ENCODE measurements around the gene IL10. TPM values are rescaled to one million over a fixed set of nuclear protein-coding genes. Genes with fewer than 3 reads are reported as not detected.
A peak's percentile ranks its signal among the peaks of the same experiment; 100 is the strongest.

Gene IL10
- total RNA-seq, 4 donors from 2014 or later = 0.26 to 0.61 (median 0.34) TPM

DNA sequence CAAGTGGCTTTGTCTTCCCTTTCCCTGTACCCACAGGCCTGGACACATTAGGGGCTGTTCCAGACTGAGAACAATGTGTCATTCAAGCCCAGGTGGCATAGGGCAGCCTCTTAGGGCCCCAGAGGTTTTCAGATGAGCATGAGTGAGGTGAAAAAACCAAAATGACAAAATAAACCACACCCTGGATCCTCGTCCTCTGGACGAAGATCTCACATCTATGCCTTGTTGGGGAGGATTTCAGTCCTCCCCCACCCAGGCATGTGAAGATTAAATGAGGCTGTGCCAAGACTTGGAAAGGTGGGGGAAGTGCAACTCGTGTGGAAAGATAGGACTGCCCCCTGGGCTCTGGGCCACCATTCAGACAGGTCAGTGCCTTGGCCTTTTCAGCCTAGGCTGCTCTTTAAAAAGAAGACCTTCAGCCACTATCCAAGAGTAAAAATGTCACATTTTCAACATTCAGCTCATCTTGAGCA is 34.5 kb downstream of the IL10 start:
- DNase-seq = no peak
- H3K4me3 ChIP-seq = no peak overlapping the region
- no peaks in the 10 kb centered on the region for H3K27me3 ChIP-seq
- H3K4me1 ChIP-seq = peaks cover 16 to 20% of the 10 kb centered on the region in 2 donors
- TF ChIP-seq, protein P1, sequence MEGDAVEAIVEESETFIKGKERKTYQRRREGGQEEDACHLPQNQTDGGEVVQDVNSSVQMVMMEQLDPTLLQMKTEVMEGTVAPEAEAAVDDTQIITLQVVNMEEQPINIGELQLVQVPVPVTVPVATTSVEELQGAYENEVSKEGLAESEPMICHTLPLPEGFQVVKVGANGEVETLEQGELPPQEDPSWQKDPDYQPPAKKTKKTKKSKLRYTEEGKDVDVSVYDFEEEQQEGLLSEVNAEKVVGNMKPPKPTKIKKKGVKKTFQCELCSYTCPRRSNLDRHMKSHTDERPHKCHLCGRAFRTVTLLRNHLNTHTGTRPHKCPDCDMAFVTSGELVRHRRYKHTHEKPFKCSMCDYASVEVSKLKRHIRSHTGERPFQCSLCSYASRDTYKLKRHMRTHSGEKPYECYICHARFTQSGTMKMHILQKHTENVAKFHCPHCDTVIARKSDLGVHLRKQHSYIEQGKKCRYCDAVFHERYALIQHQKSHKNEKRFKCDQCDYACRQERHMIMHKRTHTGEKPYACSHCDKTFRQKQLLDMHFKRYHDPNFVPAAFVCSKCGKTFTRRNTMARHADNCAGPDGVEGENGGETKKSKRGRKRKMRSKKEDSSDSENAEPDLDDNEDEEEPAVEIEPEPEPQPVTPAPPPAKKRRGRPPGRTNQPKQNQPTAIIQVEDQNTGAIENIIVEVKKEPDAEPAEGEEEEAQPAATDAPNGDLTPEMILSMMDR (IDR thresholded peaks at IDR 0.05 in 4 of 5, conservative IDR thresholded peaks at IDR 0.05 in 1 of 5) = no peak
- TF ChIP-seq POLR2A (IDR thresholded peaks at IDR 0.05) = no peak
- H3K9me3 ChIP-seq = no peaks in the 10 kb centered on the region
- in situ Hi-C loops (cut with MboI; ENCODE audit: low sequenced_read_pairs in 4 of 4) = loop anchor here in 2 of 4 donors (10.0 kb wide), 2 partner anchors 77 to 177 kb away; no protein-coding TSS in a partner anchor
- ATAC-seq = no peak
- peak overlapping the region in 2 of 4 donors; percentile 10 to 11 for H3K27ac ChIP-seq
- peaks cover 0 to 12% of the 10 kb centered on the region in 2 donors for H3K36me3 ChIP-seq
- intact Hi-C loops (cut with DNase I; ENCODE audit: low total_unique reads) = no loop called here

DNA sequence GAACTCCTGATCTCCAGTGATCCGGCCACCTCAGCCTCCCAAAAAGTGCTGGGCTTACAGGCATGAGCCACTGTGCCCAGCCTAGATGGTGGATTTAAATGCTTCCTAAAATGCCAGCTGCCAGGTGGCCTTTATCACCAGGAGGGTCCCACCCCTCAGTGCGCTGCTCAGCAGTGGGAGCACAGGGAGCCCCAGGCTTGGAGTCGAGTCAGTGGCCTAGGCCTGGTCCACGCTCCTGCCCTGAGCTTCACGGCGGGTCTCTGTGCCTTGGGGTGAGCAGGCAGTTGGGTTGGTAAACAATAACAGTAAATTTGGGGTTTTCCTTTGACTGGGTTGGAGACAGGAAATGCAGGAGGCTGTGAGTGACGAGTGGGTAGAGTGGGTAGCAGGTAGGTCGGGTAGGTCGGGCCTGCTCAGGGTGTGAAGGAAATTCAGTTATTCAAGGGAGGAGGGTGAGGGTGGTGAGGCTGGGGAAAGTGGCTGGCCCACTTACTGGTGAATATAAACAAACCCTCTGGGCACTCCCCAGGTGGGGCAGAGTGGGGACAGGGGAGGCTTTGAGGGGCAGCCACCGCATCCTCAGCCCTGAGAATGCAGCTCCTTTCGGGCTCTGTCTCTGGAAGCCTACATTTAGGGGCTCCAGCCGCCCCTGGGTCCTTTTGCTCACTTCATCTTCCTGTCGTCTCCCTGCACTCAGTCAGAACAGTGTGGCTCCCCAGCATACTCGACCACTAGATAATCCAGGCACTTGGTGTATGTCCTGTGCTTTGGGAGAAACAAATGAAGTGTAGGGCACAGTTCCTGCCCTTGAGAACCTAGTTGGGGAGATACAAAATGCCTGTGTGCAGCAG is 35.2 kb downstream of the IL10 start:
- H3K4me1 ChIP-seq = peaks cover 16 to 20% of the 10 kb centered on the region in 2 donors
- TF ChIP-seq, protein P1 (IDR thresholded peaks at IDR 0.05 in 4 of 5, conservative IDR thresholded peaks at IDR 0.05 in 1 of 5) = no peak
- TF ChIP-seq POLR2A (IDR thresholded peaks at IDR 0.05) = no peak
- peaks cover 3 to 19% of the 10 kb centered on the region in 2 donors for H3K36me3 ChIP-seq
- H3K27me3 ChIP-seq = no peaks in the 10 kb centered on the region
- in situ Hi-C loops (cut with MboI; ENCODE audit: low sequenced_read_pairs in 4 of 4) = loop anchor here in 2 of 4 donors (10.0 kb wide), 2 partner anchors 78 to 178 kb away; no protein-coding TSS in a partner anchor
- no peak overlapping the region for H3K4me3 ChIP-seq
- intact Hi-C loops (cut with DNase I; ENCODE audit: low total_unique reads) = no loop called here
- no peaks in the 10 kb centered on the region for H3K9me3 ChIP-seq
- ATAC-seq (no peak), DNase-seq (no peak)
- H3K27ac ChIP-seq = peak overlapping the region in 2 of 4 donors; percentile 10 to 11

DNA sequence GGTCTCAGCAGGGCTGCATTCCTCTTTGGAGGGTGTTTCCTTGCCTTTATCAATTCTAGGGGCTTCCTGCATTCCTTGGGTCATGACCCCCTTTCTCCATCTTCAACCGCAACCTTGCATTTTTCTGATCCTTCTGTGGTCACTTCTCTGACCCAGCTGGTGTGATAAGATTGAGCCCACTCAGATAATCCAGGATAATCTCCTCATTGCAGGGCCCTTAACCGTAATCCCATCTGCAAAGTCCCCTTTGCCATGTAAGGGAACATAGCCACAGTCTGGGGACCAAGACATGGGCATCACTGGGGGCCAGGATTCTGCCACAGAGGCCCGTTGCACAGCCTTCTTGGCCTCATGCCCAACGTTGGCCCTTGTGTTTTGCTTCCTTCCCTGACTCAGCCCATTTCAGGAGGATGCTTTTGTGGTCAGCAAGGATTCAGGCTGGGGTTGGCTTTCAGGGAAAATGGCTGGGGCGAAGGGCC is 36.7 kb downstream of the IL10 start:
- no peak for ATAC-seq
- Histone ChIP-seq H3K9me3 (no peaks in the 10 kb centered on the region), H3K4me1 (peaks cover 16 to 20% of the 10 kb centered on the region in 2 donors), H3K36me3 (peaks cover 3 to 34% of the 10 kb centered on the region in 2 donors), H3K27me3 (no peaks in the 10 kb centered on the region), H3K4me3 (no peak overlapping the region), H3K27ac (no peak overlapping the region)
- in situ Hi-C loops (cut with MboI; ENCODE audit: low sequenced_read_pairs in 4 of 4) (loop anchor here in 2 of 4 donors (10.0 kb wide), 2 partner anchors 79 to 179 kb away; no protein-coding TSS in a partner anchor), intact Hi-C loops (cut with DNase I; ENCODE audit: low total_unique reads) (loop anchor here (2.0 kb wide), 1 partner anchor 177 kb away; no protein-coding TSS in a partner anchor)
- no peak for DNase-seq
- no peak for TF ChIP-seq POLR2A (IDR thresholded peaks at IDR 0.05)
- TF ChIP-seq, protein P1 (IDR thresholded peaks at IDR 0.05 in 4 of 5, conservative IDR thresholded peaks at IDR 0.05 in 1 of 5) = no peak

DNA sequence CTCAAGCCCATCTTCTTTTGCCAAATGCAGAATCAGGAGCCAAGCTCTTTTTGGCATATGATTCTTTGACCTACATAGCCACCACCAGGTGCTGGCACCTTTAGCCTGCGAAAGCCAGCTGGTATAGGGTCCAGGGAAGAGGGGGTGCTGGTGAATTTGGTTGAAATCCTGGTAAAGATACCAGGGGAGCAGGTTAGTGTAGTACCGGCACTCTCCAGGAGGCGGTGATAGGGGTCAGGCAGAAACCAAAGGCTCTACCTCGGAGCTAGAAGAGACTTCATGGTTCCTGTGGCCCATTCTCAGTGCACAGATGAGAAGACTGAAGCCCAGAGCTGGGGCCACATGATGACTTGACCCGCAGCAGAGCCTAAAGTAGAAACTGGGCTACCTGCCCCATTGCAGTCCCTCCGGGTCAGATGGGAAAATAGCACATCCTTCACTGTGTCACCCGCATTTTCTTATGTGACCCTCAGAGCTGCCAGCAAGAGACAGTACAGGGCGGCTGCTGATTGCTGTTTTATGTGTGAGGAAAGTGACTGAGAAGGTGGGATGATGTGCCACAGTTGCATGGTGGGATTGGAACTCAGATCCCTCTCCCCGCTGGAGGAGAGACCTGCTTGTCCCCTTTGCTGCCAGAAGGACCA is 37.7 kb downstream of the IL10 start:
- H3K4me1 ChIP-seq = peaks cover 16 to 18% of the 10 kb centered on the region in 2 donors
- ATAC-seq (peak; percentile 24 to 30), DNase-seq (no peak)
- no peaks in the 10 kb centered on the region for H3K9me3 ChIP-seq
- no peaks in the 10 kb centered on the region for H3K27me3 ChIP-seq
- H3K36me3 ChIP-seq = peaks cover 3 to 43% of the 10 kb centered on the region in 2 donors
- in situ Hi-C loops (cut with MboI; ENCODE audit: low sequenced_read_pairs in 4 of 4) (loop anchor here in 2 of 4 donors (10.0 kb wide), 2 partner anchors 80 to 180 kb away; no protein-coding TSS in a partner anchor), intact Hi-C loops (cut with DNase I; ENCODE audit: low total_unique reads) (loop anchor here (2.0 kb wide), 1 partner anchor 178 kb away; no protein-coding TSS in a partner anchor)
- no peak for TF ChIP-seq POLR2A (IDR thresholded peaks at IDR 0.05)
- TF ChIP-seq, protein P1 (IDR thresholded peaks at IDR 0.05 in 4 of 5, conservative IDR thresholded peaks at IDR 0.05 in 1 of 5) = peak; percentile 39 to 62 (median 54)
- H3K27ac ChIP-seq = no peak overlapping the region
- no peak overlapping the region for H3K4me3 ChIP-seq
